ENCODE data around the gene PITX1.

PITX1 gene

GRCh38 chr5:135053989-135054388 lies 20.0 kb upstream of the PITX1 start:
- TF ChIP-seq EZH2phosphoT487 (IDR thresholded peaks at IDR 0.05; ENCODE audit: low read depth), result no peak
- no peak for TF ChIP-seq CTCF (IDR thresholded peaks at IDR 0.05; ENCODE audit: low read depth, low read length)
- Histone ChIP-seq H3K9ac (ENCODE audit: low read length) (peak overlapping the region; percentile 35; the same call in 1 of the 2 replicates), H4K20me1 (ENCODE audit: insufficient read depth, low read length) (no peaks in the 10 kb centered on the region), H3K79me2 (ENCODE audit: low read length) (no peaks in the 10 kb centered on the region), H3K27ac (ENCODE audit: low read length) (peak overlapping the region; percentile 47; the same call in 1 of the 2 replicates), H3K9me3 (ENCODE audit: insufficient read depth, low read length) (no peaks in the 10 kb centered on the region), H3K4me1 (ENCODE audit: low read length) (peaks cover 27% of the 10 kb centered on the region), H3K27me3 (ENCODE audit: low read depth, low read length) (no peaks in the 10 kb centered on the region), H3K4me2 (ENCODE audit: low read length) (peak overlapping the region; percentile 95), H2AFZ (ENCODE audit: low read depth, low read length) (no peak overlapping the region), H3K4me3 (ENCODE audit: low read length) (no peak overlapping the region; the same call in 1 of the 2 replicates), H3K36me3 (replicated peaks; ENCODE audit: low read depth, low read length) (no peaks in the 10 kb centered on the region)

GRCh38 chr5:135053278-135053677 lies 19.2 kb upstream of the PITX1 start:
- peak overlapping the region; percentile 72 for H3K4me3 ChIP-seq (ENCODE audit: low read length)
- H3K9ac ChIP-seq (ENCODE audit: low read length), result peak overlapping the region; percentile 50
- H3K4me1 ChIP-seq (ENCODE audit: low read length), result peaks cover 27% of the 10 kb centered on the region
- H3K27me3 ChIP-seq (ENCODE audit: low read depth, low read length), result no peaks in the 10 kb centered on the region
- H4K20me1 ChIP-seq (ENCODE audit: insufficient read depth, low read length), result no peaks in the 10 kb centered on the region
- no peaks in the 10 kb centered on the region for H3K9me3 ChIP-seq (ENCODE audit: insufficient read depth, low read length)
- H2AFZ ChIP-seq (ENCODE audit: low read depth, low read length), result peak overlapping the region; percentile 58; the same call in 1 of the 2 replicates
- H3K27ac ChIP-seq (ENCODE audit: low read length), result peak overlapping the region; percentile 47
- H3K79me2 ChIP-seq (ENCODE audit: low read length), result no peaks in the 10 kb centered on the region
- no peaks in the 10 kb centered on the region for H3K36me3 ChIP-seq (replicated peaks; ENCODE audit: low read depth, low read length)
- H3K4me2 ChIP-seq (ENCODE audit: low read length), result peak overlapping the region; percentile 95
- TF ChIP-seq EZH2phosphoT487 (IDR thresholded peaks at IDR 0.05; ENCODE audit: low read depth), result no peak
- TF ChIP-seq CTCF (IDR thresholded peaks at IDR 0.05; ENCODE audit: low read depth, low read length), result no peak

DNA sequence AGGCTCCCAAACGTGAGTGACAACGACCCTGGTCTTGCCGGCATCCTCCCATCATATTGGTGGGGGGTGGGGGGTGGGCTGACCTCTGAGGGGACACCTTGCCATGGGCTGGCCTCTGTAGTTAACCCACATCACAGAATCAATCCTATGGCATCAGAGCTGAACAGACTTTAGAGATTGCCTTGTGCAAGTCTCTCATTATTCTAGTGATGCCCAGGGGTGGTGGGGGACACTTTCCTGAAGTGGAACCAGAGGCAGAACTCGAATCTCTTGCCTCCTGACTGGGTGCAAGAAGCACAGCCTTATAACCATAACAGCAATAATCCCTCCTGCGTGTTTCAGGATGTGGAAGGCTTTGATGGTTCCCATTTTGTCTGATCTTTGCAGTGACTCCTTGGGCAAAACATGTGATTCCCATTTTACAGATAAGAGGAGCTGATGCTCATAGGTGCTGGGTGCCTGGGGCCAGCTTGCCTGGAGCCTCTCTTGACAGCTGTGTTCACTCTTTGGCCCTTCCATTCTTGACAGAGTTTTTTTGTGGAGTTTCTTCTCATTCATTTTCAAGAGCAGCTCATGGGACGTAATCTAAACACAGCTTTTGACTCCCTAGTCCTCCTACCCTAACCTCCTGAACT lies 18.6 kb upstream of the PITX1 start:
- Histone ChIP-seq H3K4me2 (ENCODE audit: low read length) (peak overlapping the region; percentile 95), H3K4me3 (ENCODE audit: low read length) (peak overlapping the region; percentile 72), H3K9me3 (ENCODE audit: insufficient read depth, low read length) (no peaks in the 10 kb centered on the region), H3K9ac (ENCODE audit: low read length) (peak overlapping the region; percentile 50; the same call in 1 of the 2 replicates), H3K27me3 (ENCODE audit: low read depth, low read length) (no peaks in the 10 kb centered on the region), H3K79me2 (ENCODE audit: low read length) (no peaks in the 10 kb centered on the region), H3K27ac (ENCODE audit: low read length) (peak overlapping the region; percentile 39; the same call in 1 of the 2 replicates), H2AFZ (ENCODE audit: low read depth, low read length) (peak overlapping the region; percentile 41; the same call in 1 of the 2 replicates), H3K4me1 (ENCODE audit: low read length) (peaks cover 27% of the 10 kb centered on the region), H3K36me3 (replicated peaks; ENCODE audit: low read depth, low read length) (no peaks in the 10 kb centered on the region), H4K20me1 (ENCODE audit: insufficient read depth, low read length) (no peaks in the 10 kb centered on the region)
- TF ChIP-seq CTCF (IDR thresholded peaks at IDR 0.05; ENCODE audit: low read depth, low read length) (no peak), EZH2phosphoT487 (IDR thresholded peaks at IDR 0.05; ENCODE audit: low read depth) (no peak)

- Histone ChIP-seq H2AFZ (ENCODE audit: low read depth, low read length) (no peak overlapping the region), H3K4me2 (ENCODE audit: low read length) (no peak overlapping the region), H3K27me3 (ENCODE audit: low read depth, low read length) (no peaks in the 10 kb centered on the region), H3K9me3 (ENCODE audit: insufficient read depth, low read length) (no peaks in the 10 kb centered on the region), H3K4me1 (ENCODE audit: low read length) (peaks cover 27% of the 10 kb centered on the region), H3K36me3 (replicated peaks; ENCODE audit: low read depth, low read length) (no peaks in the 10 kb centered on the region), H3K79me2 (ENCODE audit: low read length) (no peaks in the 10 kb centered on the region), H3K27ac (ENCODE audit: low read length) (no peak overlapping the region), H3K4me3 (ENCODE audit: low read length) (no peak overlapping the region), H4K20me1 (ENCODE audit: insufficient read depth, low read length) (no peaks in the 10 kb centered on the region), H3K9ac (ENCODE audit: low read length) (no peak overlapping the region)
- no peak for TF ChIP-seq EZH2phosphoT487 (IDR thresholded peaks at IDR 0.05; ENCODE audit: low read depth)
- no peak for TF ChIP-seq CTCF (IDR thresholded peaks at IDR 0.05; ENCODE audit: low read depth, low read length)
Observed at GRCh38 chr5:135051872-135052271, 17.8 kb upstream of the PITX1 start.
